OCI-LY7 (cell line): ENCODE results near the gene RHOXF2. TPM values are rescaled to one million over a fixed set of nuclear protein-coding genes. Genes with fewer than 3 reads are reported as not detected.

Experiments
- BruUV-seq: library from RNA; stranded (reverse); fragments of 400-500 nt; replicated peaks from 2 replicates; lab custom pipeline; 2021; lab: Mats Ljungman, UMichigan
- CTCF ChIA-PET: fragments of 300-600 bp; sonication (Branson Sonifier 250); formaldehyde crosslinking; loops from one replicate; lab custom pipeline; 2022; ENCODE audit warnings: antibody characterized with exemption; ENCODE audit not compliant: unreplicated experiment; lab: Charles Lee
- POLR2A ChIA-PET: fragments of 300-600 bp; sonication (Branson Sonifier 250); formaldehyde crosslinking; loops from one replicate; lab custom pipeline; 2022; ENCODE audit warnings: antibody characterized with exemption; lab: Charles Lee
- DNase-seq: peaks from one replicate; pipeline ENCODE4 v3.0.0-alpha.2; 2015; ENCODE audit warnings: low spot score
- H2AFZ ChIP-seq: fragments of 200-600 bp; sonication (generic), shearing (Covaris generic); 2 replicates; pipeline ENCODE4 v1.6.1; 2014; ENCODE audit warnings: mild to moderate bottlenecking, antibody characterized with exemption, low read length, moderate library complexity
- H3K27ac ChIP-seq: fragments of 200-600 bp; sonication (generic); 2 replicates; pipeline ENCODE4 v1.5.1; 2014; ENCODE audit warnings: mixed run types, low read depth, mild to moderate bottlenecking, moderate library complexity, low read length, inconsistent platforms; ENCODE audit not compliant: poor library complexity, severe bottlenecking
- H3K36me3 ChIP-seq: fragments of 200-600 bp; sonication (generic); 2 replicates; pipeline ENCODE4 v1.6.1; 2014; ENCODE audit warnings: mild to moderate bottlenecking, antibody characterized with exemption, low read length, moderate library complexity, mixed read lengths; ENCODE audit not compliant: insufficient read depth
- H3K4me1 ChIP-seq: fragments of 200-600 bp; sonication (generic); 2 replicates; pipeline ENCODE4 v1.5.1; 2014; ENCODE audit warnings: mild to moderate bottlenecking, low read length; ENCODE audit not compliant: insufficient read depth, poor library complexity, severe bottlenecking
- H3K4me2 ChIP-seq: fragments of 200-600 bp; sonication (generic); 2 replicates; pipeline ENCODE4 v1.6.1; 2014; ENCODE audit warnings: mild to moderate bottlenecking, low read length
- H3K4me3 ChIP-seq: fragments of 200-600 bp; sonication (generic); 2 replicates; pipeline ENCODE4 v1.5.1; 2014; ENCODE audit warnings: mild to moderate bottlenecking, low read depth, low read length; ENCODE audit not compliant: poor library complexity, severe bottlenecking
- H3K79me2 ChIP-seq: fragments of 200-600 bp; sonication (generic); 2 replicates; pipeline ENCODE4 v1.6.1; 2016; ENCODE audit warnings: low read depth, mild to moderate bottlenecking, low read length, moderate library complexity, mixed read lengths; ENCODE audit not compliant: insufficient read depth
- H3K9me2 ChIP-seq: fragments of 200-600 bp; sonication (generic); 2 replicates; pipeline ENCODE4 v1.6.1; 2016; ENCODE audit warnings: mild to moderate bottlenecking, low read length, mixed read lengths; ENCODE audit not compliant: insufficient read depth
- H3K9me3 ChIP-seq: fragments of 200-600 bp; sonication (generic); 2 replicates; pipeline ENCODE4 v1.6.1; 2014; ENCODE audit warnings: mild to moderate bottlenecking, mixed run types, low read length, mixed read lengths
- H4K20me1 ChIP-seq: fragments of 200-600 bp; sonication (generic); 2 replicates; pipeline ENCODE4 v1.6.1; 2014; ENCODE audit warnings: mild to moderate bottlenecking, antibody characterized with exemption, low read length, moderate library complexity, mixed read lengths; ENCODE audit not compliant: insufficient read depth
- EZH2phosphoT487 ChIP-seq: fragments of 200-600 bp; sonication (generic); IDR thresholded peaks from 2 replicates; pipeline ENCODE4 v1.6.1; 2018; ENCODE audit warnings: low read depth, borderline replicate concordance, mild to moderate bottlenecking, mixed run types, antibody characterized with exemption, low read length, moderate library complexity, mixed read lengths
- intact Hi-C: fragments of 100-400 bp; cut with micrococcal nuclease; formaldehyde crosslinking; loops from one replicate; pipeline ENCODE4 v1.10.0; 2022; ENCODE audit not compliant: unreplicated experiment
- total RNA-seq, 2 experiments: library from RNA; depleted of rRNA in 1 of 2; stranded (reverse); fragments of >200 nt in 1 of 2; shearing (Covaris generic) in 1 of 2; gene quantifications; 2 replicates each; pipeline ENCODE4 v1.2.3, GENCODE V29; 2014 to 2022
- TF ChIP-seq, protein P1 (sequence below): fragments of 200-600 bp; sonication (generic); conservative IDR thresholded peaks from 2 replicates; pipeline ENCODE4 v1.5.1; 2014; ENCODE audit warnings: mild to moderate bottlenecking, antibody characterized with exemption, low read length, moderate library complexity, mixed read lengths

Gene RHOXF2
- total RNA-seq, 2 experiments from 2014 or later: not detected

DNA sequence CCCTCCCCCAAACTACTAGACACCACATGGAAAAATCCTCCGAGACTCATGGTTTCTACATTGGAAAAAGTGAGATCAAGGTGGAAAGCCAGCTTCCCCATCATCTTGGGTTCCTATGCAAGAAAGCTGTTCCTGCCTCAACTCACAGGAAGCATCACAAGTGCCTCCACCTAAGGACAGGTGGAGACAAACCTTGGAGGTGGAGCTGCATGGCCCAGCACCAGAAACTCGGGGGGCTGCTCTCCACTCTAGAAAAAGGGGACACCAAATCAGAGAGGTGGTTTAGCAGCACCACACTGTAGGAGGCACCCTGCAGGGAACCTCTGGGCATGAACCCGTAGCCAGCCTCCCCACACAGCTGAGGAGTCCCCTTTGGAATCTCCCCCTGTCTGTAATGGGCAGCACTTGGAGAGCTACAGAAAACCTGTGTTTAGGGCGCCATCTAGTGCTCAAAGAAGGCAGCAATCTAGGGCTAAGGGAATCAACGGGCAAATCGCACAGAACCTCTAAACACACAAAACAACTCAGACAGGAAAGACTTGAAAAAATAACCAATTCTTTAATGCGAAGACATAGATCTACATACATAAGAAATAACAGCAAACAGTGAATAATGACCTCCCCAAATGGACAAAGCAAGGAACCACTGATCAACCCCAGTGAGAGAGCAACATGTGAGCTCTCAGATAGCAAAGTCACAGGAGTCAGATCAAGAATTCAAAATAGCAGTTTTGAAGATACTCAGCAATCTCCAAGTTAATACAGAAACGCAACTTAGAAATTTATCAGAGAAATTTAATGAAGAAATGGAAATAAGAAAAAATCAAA, 55.2 kb downstream of the RHOXF2 start:
- DNase-seq: peak; percentile 50
- H4K20me1 ChIP-seq: no peaks in the 10 kb centered on the region
- no peaks in the 10 kb centered on the region for H3K4me1 ChIP-seq
- H3K9me3 ChIP-seq: no peaks in the 10 kb centered on the region
- intact Hi-C loops: no loop called here
- no peaks in the 10 kb centered on the region for H3K36me3 ChIP-seq
- no peak overlapping the region for H2AFZ ChIP-seq
- ChIA-PET CTCF (interaction anchor here (1.1 kb wide), 1 partner anchor 11 kb away, joined by 3 read pairs; no protein-coding TSS in a partner anchor), POLR2A (interaction anchor here (0.6 kb wide), 4 partner anchors 78 to 449 kb away, joined by 3 to 5 read pairs (median 3); no protein-coding TSS in a partner anchor)
- BruUV-seq: no TSS peak
- H3K9me2 ChIP-seq: no peaks in the 10 kb centered on the region
- H3K4me3 ChIP-seq: no peak overlapping the region
- no peaks in the 10 kb centered on the region for H3K79me2 ChIP-seq
- H3K27ac ChIP-seq: no peak overlapping the region
- TF ChIP-seq, protein P1, sequence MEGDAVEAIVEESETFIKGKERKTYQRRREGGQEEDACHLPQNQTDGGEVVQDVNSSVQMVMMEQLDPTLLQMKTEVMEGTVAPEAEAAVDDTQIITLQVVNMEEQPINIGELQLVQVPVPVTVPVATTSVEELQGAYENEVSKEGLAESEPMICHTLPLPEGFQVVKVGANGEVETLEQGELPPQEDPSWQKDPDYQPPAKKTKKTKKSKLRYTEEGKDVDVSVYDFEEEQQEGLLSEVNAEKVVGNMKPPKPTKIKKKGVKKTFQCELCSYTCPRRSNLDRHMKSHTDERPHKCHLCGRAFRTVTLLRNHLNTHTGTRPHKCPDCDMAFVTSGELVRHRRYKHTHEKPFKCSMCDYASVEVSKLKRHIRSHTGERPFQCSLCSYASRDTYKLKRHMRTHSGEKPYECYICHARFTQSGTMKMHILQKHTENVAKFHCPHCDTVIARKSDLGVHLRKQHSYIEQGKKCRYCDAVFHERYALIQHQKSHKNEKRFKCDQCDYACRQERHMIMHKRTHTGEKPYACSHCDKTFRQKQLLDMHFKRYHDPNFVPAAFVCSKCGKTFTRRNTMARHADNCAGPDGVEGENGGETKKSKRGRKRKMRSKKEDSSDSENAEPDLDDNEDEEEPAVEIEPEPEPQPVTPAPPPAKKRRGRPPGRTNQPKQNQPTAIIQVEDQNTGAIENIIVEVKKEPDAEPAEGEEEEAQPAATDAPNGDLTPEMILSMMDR: peak; percentile 83
- no peak for TF ChIP-seq EZH2phosphoT487
- H3K4me2 ChIP-seq: no peak overlapping the region

Other genes with a start within 250 kb of the RHOXF2 start
- 5.2 and 6.9 TPM in 2 replicates for gene NKAP, start 214.9 kb upstream of the RHOXF2 start, total RNA-seq (2014; rRNA removed; shearing (Covaris generic))
- 11.9 and 14.8 TPM in 2 replicates for gene NKAP, start 214.9 kb upstream of the RHOXF2 start, total RNA-seq (2022)
- gene RHOXF2B, start 80.9 kb upstream of the RHOXF2 start, total RNA-seq (2014; rRNA removed; shearing (Covaris generic)): not detected in 2 replicates
- gene RHOXF2B, start 80.9 kb upstream of the RHOXF2 start, total RNA-seq (2022): not detected in 2 replicates
- gene RHOXF1, start 42.7 kb upstream of the RHOXF2 start, total RNA-seq (2014; rRNA removed; shearing (Covaris generic)): 1.5 TPM in 1 of 2 replicates, not detected in the other
- not detected in 2 replicates for gene RHOXF1, start 42.7 kb upstream of the RHOXF2 start, total RNA-seq (2022)
- 16.7 TPM in 2 replicates for gene ZBTB33, start 92.2 kb downstream of the RHOXF2 start, total RNA-seq (2014; rRNA removed; shearing (Covaris generic))
- 17.7 and 19.3 TPM in 2 replicates for gene ZBTB33, start 92.2 kb downstream of the RHOXF2 start, total RNA-seq (2022)
- not detected in 2 replicates for gene TMEM255A, start 152.8 kb downstream of the RHOXF2 start, total RNA-seq (2014; rRNA removed; shearing (Covaris generic))
- gene TMEM255A, start 152.8 kb downstream of the RHOXF2 start, total RNA-seq (2022): not detected in 2 replicates
- gene ATP1B4, start 203.5 kb downstream of the RHOXF2 start, total RNA-seq (2014; rRNA removed; shearing (Covaris generic)): not detected in 2 replicates
- gene ATP1B4, start 203.5 kb downstream of the RHOXF2 start, total RNA-seq (2022): not detected in 2 replicates